Nephron (organoid): ENCODE data around the gene ARHGEF40.

Experiments
- H3K27ac Mint-ChIP-seq, 3 experiments: 2 replicates each; pipeline ENCODE4 v1.8.0; 2020; ENCODE audit warnings: mixed read lengths in 3 of 3, mild to moderate bottlenecking in 2 of 3, moderate library complexity in 1 of 3
- H3K27me3 Mint-ChIP-seq: 2 replicates; pipeline ENCODE4 v1.8.0; 2021; ENCODE audit warnings: low read depth, mild to moderate bottlenecking, moderate library complexity, mixed read lengths
- H3K36me3 Mint-ChIP-seq: 2 replicates; pipeline ENCODE4 v1.8.0; 2020; ENCODE audit warnings: low read depth, mixed read lengths
- H3K4me1 Mint-ChIP-seq: 2 replicates; pipeline ENCODE4 v1.8.0; 2020; ENCODE audit warnings: mixed read lengths
- H3K4me3 Mint-ChIP-seq, 3 experiments: 2 replicates each; pipeline ENCODE4 v1.8.0; 2020; ENCODE audit warnings: mild to moderate bottlenecking in 3 of 3, mixed read lengths in 3 of 3, moderate library complexity in 2 of 3
- H3K9me3 Mint-ChIP-seq: 2 replicates; pipeline ENCODE4 v1.8.0; 2020; ENCODE audit warnings: mixed read lengths
- CTCF ChIP-seq, 3 experiments: fragments of 200-600 bp; sonication (generic); IDR thresholded peaks; one replicate each; pipeline ENCODE4 v1.5.0; 2021; ENCODE audit warnings: antibody characterized with exemption in 3 of 3; ENCODE audit not compliant: unreplicated experiment in 3 of 3

The ARHGEF40 gene

GRCh38 chr14:21097636-21098075 lies 27.6 kb downstream of the ARHGEF40 start:
- TF ChIP-seq CTCF (IDR thresholded peaks at IDR 0.05; ENCODE audit: unreplicated experiment in 3 of 3), result no peak
- Mint-ChIP-seq H3K4me1 (peaks cover 71% of the 10 kb centered on the region), H3K9me3 (no peaks in the 10 kb centered on the region), H3K36me3 (no peaks in the 10 kb centered on the region), H3K27me3 (no peaks in the 10 kb centered on the region), H3K27ac (peak overlapping the region; percentile 81 to 90 (median 84)), H3K4me3 (peak overlapping the region; percentile 89 to 94 (median 94))

- peak within 1 kb of the TSS; percentile 94 to 97 (median 95) for H3K27ac Mint-ChIP-seq
- peak within 1 kb of the TSS; percentile 89 to 94 (median 94) for H3K4me3 Mint-ChIP-seq
- no peaks in the 10 kb centered on the region for H3K36me3 Mint-ChIP-seq
- TF ChIP-seq CTCF (IDR thresholded peaks at IDR 0.05; ENCODE audit: unreplicated experiment in 3 of 3), result no peak
- H3K4me1 Mint-ChIP-seq, result peaks cover 69% of the 10 kb centered on the region
- no peaks in the 10 kb centered on the region for H3K9me3 Mint-ChIP-seq
- H3K27me3 Mint-ChIP-seq, result no peaks in the 10 kb centered on the region
Observed at GRCh38 chr14:21098076-21098891, 28.2 kb downstream of the ARHGEF40 start, which contains the start of gene ZNF219. TSS of gene ZNF219 (minus strand) at chr14:21098655. CDS start at chr14:21093591, 5,064 bp downstream.

- Mint-ChIP-seq H3K4me1 (peaks cover 65% of the 10 kb centered on the region), H3K4me3 (peak overlapping the region; percentile 85 to 93 (median 88)), H3K27ac (peak overlapping the region; percentile 94 to 97 (median 95)), H3K27me3 (no peaks in the 10 kb centered on the region), H3K36me3 (no peaks in the 10 kb centered on the region), H3K9me3 (no peaks in the 10 kb centered on the region)
- TF ChIP-seq CTCF (IDR thresholded peaks at IDR 0.05; ENCODE audit: unreplicated experiment in 3 of 3), result no peak
Observed at GRCh38 chr14:21098892-21099595, 28.9 kb downstream of the ARHGEF40 start.

GRCh38 chr14:21099596-21099985 lies 29.5 kb downstream of the ARHGEF40 start:
- H3K4me3 Mint-ChIP-seq, result peak overlapping the region; percentile 85 to 93 (median 88)
- H3K9me3 Mint-ChIP-seq, result no peaks in the 10 kb centered on the region
- H3K36me3 Mint-ChIP-seq, result no peaks in the 10 kb centered on the region
- peak overlapping the region; percentile 94 to 97 (median 95) for H3K27ac Mint-ChIP-seq
- TF ChIP-seq CTCF (IDR thresholded peaks at IDR 0.05; ENCODE audit: unreplicated experiment in 3 of 3), result no peak
- H3K27me3 Mint-ChIP-seq, result no peaks in the 10 kb centered on the region
- peaks cover 63% of the 10 kb centered on the region for H3K4me1 Mint-ChIP-seq

- Mint-ChIP-seq H3K27ac (peak within 1 kb of the TSS; percentile 94 to 97 (median 95)), H3K36me3 (no peaks in the 10 kb centered on the region), H3K9me3 (no peaks in the 10 kb centered on the region), H3K4me3 (peak within 1 kb of the TSS; percentile 85 to 93 (median 88)), H3K4me1 (peaks cover 55% of the 10 kb centered on the region), H3K27me3 (no peaks in the 10 kb centered on the region)
- no peak for TF ChIP-seq CTCF (IDR thresholded peaks at IDR 0.05; ENCODE audit: unreplicated experiment in 3 of 3)
Observed at GRCh38 chr14:21100931-21101330, 30.8 kb downstream of the ARHGEF40 start, which contains the start of gene TMEM253. TSS of gene TMEM253 (plus strand) at chr14:21101066. CDS start at chr14:21101344, 278 bp downstream.
